IMR-90 (cell line): Measurements from ENCODE around the gene POLR3K. TPM values are rescaled to one million over a fixed set of nuclear protein-coding genes. Genes with fewer than 3 reads are reported as not detected.
A peak's percentile ranks its signal among the peaks of the same experiment; 100 is the strongest.

Experiments used
- ATAC-seq: fragments of 200-7000 bp; cut with Tn5 transposase; 2 replicates; pipeline ENCODE4 v1.9.1; 2020; ENCODE audit warnings: low read depth, mild to moderate bottlenecking, moderate library complexity
- BruUV-seq: library from RNA; stranded (reverse); fragments of 400-500 nt; replicated peaks from 2 replicates; lab custom pipeline; 2021; lab: Mats Ljungman, UMichigan
- CTCF ChIA-PET: fragments of 300-600 bp; formaldehyde crosslinking; extraction: SDS; loops from one replicate; lab custom pipeline; 2021; ENCODE audit warnings: antibody characterized with exemption; lab: Yijun Ruan, JAX
- POLR2A ChIA-PET: fragments of 300-600 bp; sonication (Branson Sonifier 250); formaldehyde crosslinking; loops from one replicate; lab custom pipeline; 2022; ENCODE audit warnings: antibody characterized with exemption; ENCODE audit not compliant: unreplicated experiment; lab: Charles Lee
- DNase-seq: peaks from one replicate; pipeline ENCODE4 v3.0.0; 2013
- H2AFZ ChIP-seq: replicated peaks from 2 replicates; pipeline ENCODE3; 2013; ENCODE audit warnings: low read length, mild to moderate bottlenecking; ENCODE audit not compliant: poor library complexity
- H2AK5ac ChIP-seq: 2 replicates; pipeline ENCODE4 v1.6.1; 2013; ENCODE audit warnings: low read depth, low read length, inconsistent platforms
- H2AK9ac ChIP-seq: replicated peaks from 2 replicates; pipeline ENCODE3; 2013; ENCODE audit warnings: mild to moderate bottlenecking, low read depth, low read length, moderate library complexity; ENCODE audit not compliant: poor library complexity
- H2BK120ac ChIP-seq: 2 replicates; pipeline ENCODE4 v1.6.1; 2013; ENCODE audit warnings: low read depth, low read length, inconsistent platforms
- H2BK15ac ChIP-seq: 3 replicates; pipeline ENCODE4 v1.6.1; 2013; ENCODE audit warnings: low read depth, low read length, inconsistent platforms
- H2BK20ac ChIP-seq: 2 replicates; pipeline ENCODE4 v1.6.1; 2013; ENCODE audit warnings: low read depth, mild to moderate bottlenecking, inconsistent platforms, low read length, moderate library complexity
- H2BK5ac ChIP-seq: 2 replicates; pipeline ENCODE4 v1.6.1; 2013; ENCODE audit warnings: mild to moderate bottlenecking, low read depth, low read length, inconsistent platforms; ENCODE audit not compliant: poor library complexity, severe bottlenecking
- H3K14ac ChIP-seq: replicated peaks from 2 replicates; pipeline ENCODE4 v1.6.1; 2013; ENCODE audit warnings: low read depth, low read length, inconsistent platforms
- H3K18ac ChIP-seq: 2 replicates; pipeline ENCODE4 v1.6.1; 2013; ENCODE audit warnings: low read depth, low read length, control low read depth
- H3K23ac ChIP-seq: 2 replicates; pipeline ENCODE4 v1.6.1; 2013; ENCODE audit warnings: low read depth, low read length, inconsistent platforms
- H3K27ac ChIP-seq: 2 replicates; pipeline ENCODE4 v1.5.1; 2013; ENCODE audit warnings: mild to moderate bottlenecking, control low read depth, low read length; ENCODE audit not compliant: insufficient read depth
- H3K27me3 ChIP-seq: 2 replicates; pipeline ENCODE4 v1.6.1; 2013; ENCODE audit warnings: low read length; ENCODE audit not compliant: control insufficient read depth, insufficient read depth
- H3K36me3 ChIP-seq: 2 replicates; pipeline ENCODE4 v1.6.1; 2013; ENCODE audit warnings: low read length, mixed read lengths; ENCODE audit not compliant: control insufficient read depth, insufficient read depth
- H3K4ac ChIP-seq: 2 replicates; pipeline ENCODE4 v1.6.1; 2013; ENCODE audit warnings: low read depth, low read length, inconsistent platforms
- H3K4me1 ChIP-seq: 2 replicates; pipeline ENCODE4 v1.6.1; 2013; ENCODE audit warnings: low read length, mixed read lengths; ENCODE audit not compliant: control insufficient read depth, insufficient read depth
- H3K4me2 ChIP-seq: 2 replicates; pipeline ENCODE4 v1.6.1; 2013; ENCODE audit warnings: low read depth, mild to moderate bottlenecking, control low read depth, low read length, moderate library complexity
- H3K4me3 ChIP-seq: 2 replicates; pipeline ENCODE4 v1.5.1; 2013; ENCODE audit warnings: low read depth, mild to moderate bottlenecking, control low read depth, low read length, moderate library complexity; ENCODE audit not compliant: insufficient read depth
- H3K56ac ChIP-seq: 2 replicates; pipeline ENCODE4 v1.6.1; 2013; ENCODE audit warnings: low read length, inconsistent platforms; ENCODE audit not compliant: insufficient read depth; ENCODE audit errors: extremely low read depth
- H3K79me1 ChIP-seq, 2 experiments: 2 replicates each; pipeline ENCODE4 v1.6.1; 2013; ENCODE audit warnings: low read length in 2 of 2, inconsistent platforms in 1 of 2, low read depth in 1 of 2
- H3K9ac ChIP-seq: 2 replicates; pipeline ENCODE4 v1.6.1; 2013; ENCODE audit warnings: low read depth, low read length, control low read depth
- H3K9me1 ChIP-seq: 2 replicates; pipeline ENCODE4 v1.6.1; 2013; ENCODE audit warnings: low read length, inconsistent platforms; ENCODE audit not compliant: insufficient read depth
- H3K9me3 ChIP-seq: 2 replicates; pipeline ENCODE4 v1.6.1; 2013; ENCODE audit warnings: low read length; ENCODE audit not compliant: control insufficient read depth, insufficient read depth
- H4K20me1 ChIP-seq: 2 replicates; pipeline ENCODE4 v1.6.1; 2013; ENCODE audit warnings: low read length, inconsistent platforms; ENCODE audit not compliant: insufficient read depth
- H4K5ac ChIP-seq: 2 replicates; pipeline ENCODE4 v1.6.1; 2013; ENCODE audit warnings: mild to moderate bottlenecking, low read depth, low read length, control low read depth
- H4K8ac ChIP-seq, 2 experiments: 2 replicates each; pipeline ENCODE4 v1.6.1; 2013; ENCODE audit warnings: low read depth in 2 of 2, low read length in 2 of 2, control low read depth in 1 of 2, inconsistent platforms in 1 of 2
- H4K91ac ChIP-seq: 2 replicates; pipeline ENCODE4 v1.6.1; 2013; ENCODE audit warnings: low read depth, low read length, inconsistent platforms; ENCODE audit not compliant: insufficient read depth
- BHLHE40 ChIP-seq: fragments of 150-350 bp; IDR thresholded peaks from 2 replicates; pipeline ENCODE4 v1.6.1; 2016; ENCODE audit warnings: mild to moderate bottlenecking, low read depth, low read length
- WGBS, 2 experiments: methylation state at CpG; one replicate each; pipeline versions ENCODE4 v1.1.5 to v1.1.7; 2013; ENCODE audit warnings: missing lambda C conversion rate in 2 of 2; ENCODE audit not compliant: insufficient read length in 1 of 2; ENCODE audit errors: extremely low coverage in 2 of 2; 5-methylcytosine and 5-hydroxymethylcytosine counted together
- dilution Hi-C: fragments of 300-500 bp; cut with HindIII; formaldehyde crosslinking; loops from one replicate; pipeline ENCODE4 v1.14.3; 2018; ENCODE audit warnings: low sequenced_read_pairs; ENCODE audit not compliant: unreplicated experiment
- in situ Hi-C: fragments of 300-500 bp; cut with MboI; formaldehyde crosslinking; loops from 3 replicates; pipeline ENCODE4 v1.14.3; 2019; ENCODE audit warnings: low sequenced_read_pairs, inconsistent platforms, mixed read lengths
- intact Hi-C: fragments of 100-400 bp; cut with micrococcal nuclease; formaldehyde crosslinking; loops from 2 replicates; pipeline ENCODE4 v1.10.0; 2022
- polyA plus RNA-seq, 3 experiments: library from polyadenylated mRNA; depleted of rRNA; stranded (reverse); fragments of >200 nt; gene quantifications; 2 replicates each; pipeline ENCODE4 v1.2.3, GENCODE V29; 2012; ENCODE audit warnings: low replicate concordance in 1 of 3
- total RNA-seq: library from RNA; depleted of rRNA; stranded (reverse); fragments of >200 nt; gene quantifications from 2 replicates; pipeline ENCODE4 v1.2.3, GENCODE V29; 2012

Gene POLR3K
- total and polyA plus RNA-seq, 2 of the 4 experiments (the other 2 are of a cell fraction), result 9.0 to 39.5 TPM

DNA sequence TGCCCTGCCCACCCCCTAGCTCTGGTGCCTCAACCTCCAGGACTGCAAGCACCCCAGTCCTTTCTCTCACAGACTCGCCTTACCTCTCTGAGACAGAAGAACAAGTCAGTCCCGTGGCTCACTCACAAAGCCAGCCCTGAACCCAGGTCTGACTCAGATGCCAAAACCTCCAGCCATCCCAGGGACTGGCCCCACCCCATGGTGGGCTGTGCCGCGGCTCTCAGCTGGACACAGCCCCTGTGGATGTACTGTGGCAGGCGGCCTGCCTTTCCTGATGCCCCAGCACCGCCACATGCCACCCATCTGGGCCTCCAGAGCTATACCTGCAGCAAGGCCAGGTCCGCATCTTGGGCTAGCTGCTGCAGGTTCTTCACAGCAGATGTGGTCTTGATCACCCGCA is 44.4 kb upstream of the POLR3K start:
- POLR2A ChIA-PET, result no interaction called here
- no TSS peak for BruUV-seq
- in situ Hi-C loops, result no loop called here

More for the DNA sequence above, 44.4 kb upstream of the POLR3K start:
- H3K4me3 ChIP-seq, result no peak overlapping the region
- no peak overlapping the region for H4K8ac ChIP-seq
- TF ChIP-seq BHLHE40, result no peak
- DNase-seq (peak; percentile 53), ATAC-seq (peak; percentile 25; the same call in 1 of the 2 replicates)
- peak overlapping the region; percentile 21; the same call in 1 of the 2 replicates for H2AK5ac ChIP-seq
- H2AK9ac ChIP-seq, result peak overlapping the region; percentile 76
- no peaks in the 10 kb centered on the region for H3K9me3 ChIP-seq
- H2BK5ac ChIP-seq, result no peak overlapping the region
- H3K4ac ChIP-seq, result no peak overlapping the region
- H3K18ac ChIP-seq, result no peak overlapping the region
- H3K23ac ChIP-seq, result no peak overlapping the region
- no peak overlapping the region for H4K91ac ChIP-seq
- H4K20me1 ChIP-seq, result peaks cover 32% of the 10 kb centered on the region
- H3K9ac ChIP-seq, result no peak overlapping the region
- H3K27me3 ChIP-seq, result no peaks in the 10 kb centered on the region
- H2AFZ ChIP-seq, result peak overlapping the region; percentile 33
- dilution Hi-C loops (no loop called here), intact Hi-C loops (loop anchor here (1.0 kb wide), 2 partner anchors 14 to 33 kb away; no protein-coding TSS in a partner anchor)
- peaks cover 5 to 48% of the 10 kb centered on the region in 2 experiments; a peak in 3 of 4 replicates for H3K79me1 ChIP-seq
- H3K36me3 ChIP-seq, result peaks cover 34% of the 10 kb centered on the region
- no peak overlapping the region for H3K14ac ChIP-seq
- H3K4me2 ChIP-seq, result no peak overlapping the region
- CTCF ChIA-PET, result interaction anchor here (1.0 to 2.5 kb wide), 4 partner anchors 9 to 264 kb away, joined by 4 to 24 read pairs (median 6); partner anchors contain the start of gene RHBDF1
- no peak overlapping the region for H3K27ac ChIP-seq
- no peak overlapping the region for H3K56ac ChIP-seq
- H4K5ac ChIP-seq, result no peak overlapping the region
- H3K4me1 ChIP-seq, result peaks cover 3% of the 10 kb centered on the region
- H2BK20ac ChIP-seq, result no peak overlapping the region
- WGBS, 2 experiments, result 74% methylated on average over 5 of the region's 8 CpGs; no CpG with 5 or more reads in 1 of the 2 experiments
- no peak overlapping the region for H2BK120ac ChIP-seq
- no peak overlapping the region for H2BK15ac ChIP-seq
- H3K9me1 ChIP-seq, result no peaks in the 10 kb centered on the region
